ENCODE measurements around the gene EMD.

Gene EMD

DNA sequence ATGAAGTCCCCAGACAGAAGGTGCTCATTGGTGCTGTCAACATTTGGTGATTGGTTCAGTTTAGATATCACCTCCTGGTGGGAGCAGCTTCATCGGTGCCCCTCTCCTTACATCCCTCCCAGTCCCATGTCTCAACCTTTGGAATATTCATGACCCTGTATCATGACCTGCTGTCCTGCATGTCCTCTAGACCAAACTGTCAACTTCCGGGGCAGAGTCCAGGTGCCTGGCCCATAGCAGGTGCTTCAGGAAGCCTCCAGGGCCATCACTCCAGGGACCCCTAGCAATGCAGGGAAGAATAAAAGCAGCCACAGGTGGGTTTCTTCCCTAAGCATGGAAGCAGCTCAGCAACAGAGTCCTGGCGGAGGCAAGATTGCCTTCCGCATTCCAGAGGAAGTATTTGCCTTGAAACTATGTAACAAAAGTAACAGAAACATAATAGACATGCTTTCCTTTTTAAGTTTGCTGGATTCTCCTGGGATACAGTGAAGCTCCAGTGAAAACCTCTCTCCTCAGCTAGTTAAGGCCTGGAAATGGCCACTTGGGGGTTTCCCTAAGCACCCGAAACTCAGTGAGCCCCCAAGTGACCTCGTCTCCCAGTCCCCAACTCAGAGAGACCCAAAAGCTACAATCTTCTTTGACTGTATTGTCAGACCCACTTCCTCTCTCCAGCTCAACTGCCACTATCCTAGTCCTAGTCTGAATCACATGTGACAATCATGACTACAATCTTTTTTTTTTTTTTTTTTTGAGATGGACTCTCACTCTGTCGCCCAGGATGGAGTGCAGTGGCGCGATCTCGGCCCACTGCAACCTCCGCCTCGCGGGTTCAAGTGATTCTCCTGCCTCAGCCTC lies 48.0 kb downstream of the EMD start:
- no peak for DNase-seq

DNA sequence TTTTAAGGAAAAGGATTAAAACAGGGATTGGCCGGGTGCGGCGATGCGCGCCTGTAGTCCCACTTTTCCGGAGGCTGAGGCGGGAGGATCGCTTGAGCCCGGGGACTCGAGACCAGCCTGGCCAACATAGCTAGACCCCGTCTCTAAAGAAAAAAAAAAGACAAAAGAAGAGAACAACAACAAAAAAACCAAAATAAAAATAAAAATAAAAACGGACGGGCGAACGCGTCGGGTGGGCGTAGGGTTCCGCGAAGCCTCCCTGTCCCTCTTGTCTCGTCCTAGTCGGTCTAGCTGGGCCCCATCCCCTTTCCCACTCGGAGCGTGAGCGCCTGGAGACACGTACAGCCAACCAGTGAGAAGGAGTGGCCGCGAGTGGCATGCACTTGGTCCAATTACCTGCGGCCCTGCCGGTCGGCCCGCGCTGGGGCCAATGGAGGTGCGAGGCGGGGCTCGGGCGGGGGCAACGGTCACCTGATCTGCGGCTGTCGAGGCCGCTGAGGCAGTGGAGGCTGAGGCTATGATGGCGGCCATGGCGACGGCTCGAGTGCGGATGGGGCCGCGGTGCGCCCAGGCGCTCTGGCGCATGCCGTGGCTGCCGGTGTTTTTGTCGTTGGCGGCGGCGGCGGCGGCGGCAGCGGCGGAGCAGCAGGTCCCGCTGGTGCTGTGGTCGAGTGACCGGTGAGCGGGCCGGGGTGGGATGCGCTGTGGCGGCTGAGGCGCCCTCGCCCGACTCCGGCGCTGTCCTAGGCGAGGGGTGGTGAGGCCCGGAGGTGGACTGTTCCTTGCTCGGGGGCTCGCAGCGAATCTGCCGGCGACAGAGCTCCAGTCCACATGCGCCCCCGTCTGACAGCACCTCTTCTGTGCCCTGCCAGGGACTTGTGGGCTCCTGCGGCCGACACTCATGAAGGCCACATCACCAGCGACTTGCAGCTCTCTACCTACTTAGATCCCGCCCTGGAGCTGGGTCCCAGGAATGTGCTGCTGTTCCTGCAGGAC lies 49.4 kb downstream of the EMD start, which contains the start of gene ATP6AP1:
TSS of gene ATP6AP1 (plus strand) at position 502 of the 996 bp plus-strand sequence. CDS start at position 518, 16 bp downstream.
- DNase-seq: peak; percentile 97

DNA sequence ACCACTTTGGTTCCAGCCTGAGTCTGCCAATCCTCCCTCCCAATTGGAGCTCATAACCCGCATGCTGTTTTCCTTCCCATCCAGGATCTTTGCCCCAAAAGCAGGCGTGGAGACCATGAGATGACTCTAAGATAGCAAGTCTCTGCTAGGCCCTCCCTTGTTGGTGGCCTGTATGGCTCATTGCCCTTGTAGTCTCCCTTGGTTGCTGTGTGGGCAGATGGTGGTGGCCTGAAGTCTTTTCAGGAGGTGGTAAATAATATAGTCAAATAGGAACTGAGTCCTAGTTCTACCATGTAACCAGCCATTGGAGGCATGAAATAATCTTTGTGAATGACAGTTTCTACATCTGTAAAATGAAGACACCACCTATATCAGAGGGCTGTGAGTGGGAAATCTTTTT lies 50.6 kb downstream of the EMD start:
- no peak for DNase-seq

DNA sequence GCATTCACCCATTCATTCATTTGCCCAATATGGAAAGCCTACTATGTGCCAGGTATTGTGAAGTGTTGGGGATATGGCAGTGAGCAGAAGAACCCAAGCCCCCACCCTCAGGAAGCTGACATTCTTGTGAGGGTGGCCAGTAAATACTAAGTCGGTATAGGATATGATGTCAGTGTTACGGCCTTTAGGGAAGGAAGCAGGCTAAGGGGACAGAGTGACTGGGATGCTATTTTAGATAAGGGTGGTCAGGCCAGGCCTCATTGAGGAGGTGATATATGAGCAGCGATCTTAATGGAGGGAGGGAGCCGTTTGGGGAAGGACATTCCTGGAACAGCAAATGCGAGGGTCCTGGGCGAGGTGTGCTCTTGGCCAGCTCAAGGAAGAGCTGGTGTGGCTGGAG lies 51.4 kb downstream of the EMD start:
- no peak for DNase-seq

DNA sequence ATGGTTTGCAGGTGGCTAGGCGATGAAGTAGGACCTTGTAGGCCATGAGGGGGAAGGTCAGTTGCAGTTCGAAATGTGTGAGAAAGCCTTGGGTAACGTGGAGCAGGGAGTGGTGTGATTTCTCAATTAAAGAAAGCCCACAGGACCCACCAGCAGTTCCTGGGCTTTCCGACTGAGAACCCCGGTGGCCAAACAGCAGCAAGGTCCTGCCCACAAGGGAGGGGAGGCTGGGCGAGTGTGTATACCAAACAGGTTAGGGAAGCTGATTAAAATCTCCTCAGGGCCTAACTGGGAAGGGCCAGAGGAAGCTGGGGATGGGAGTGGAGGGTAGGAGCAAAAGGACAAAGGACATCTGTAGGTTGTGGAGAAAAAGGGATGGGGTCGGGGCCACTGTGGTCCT lies 51.8 kb downstream of the EMD start:
- no peak for DNase-seq
